Trophoblast cell (in vitro differentiated cells and primary cell): ENCODE data around the gene LRP1.

Source experiments
- DNase-seq, 2 donors: peaks; one replicate each; pipeline ENCODE4 v3.0.0-alpha.2; 2016
- H2AFZ ChIP-seq: 2 replicates; pipeline ENCODE4 v1.6.1; 2013; ENCODE audit warnings: low read length, moderate library complexity, mild to moderate bottlenecking; ENCODE audit not compliant: insufficient read depth, poor library complexity
- H2AK5ac ChIP-seq: 2 replicates; pipeline ENCODE4 v1.6.1; 2013; ENCODE audit warnings: mild to moderate bottlenecking, low read length
- H2BK120ac ChIP-seq: 2 replicates; pipeline ENCODE4 v1.6.1; 2013; ENCODE audit warnings: low read length, mild to moderate bottlenecking, moderate library complexity; ENCODE audit not compliant: insufficient read depth, poor library complexity
- H2BK12ac ChIP-seq: 2 replicates; pipeline ENCODE4 v1.6.1; 2013; ENCODE audit warnings: mild to moderate bottlenecking, low read length, moderate library complexity
- H2BK5ac ChIP-seq: 2 replicates; pipeline ENCODE4 v1.6.1; 2013; ENCODE audit warnings: low read length, low read depth, moderate library complexity, mild to moderate bottlenecking; ENCODE audit not compliant: poor library complexity
- H3K14ac ChIP-seq: 2 replicates; pipeline ENCODE4 v1.6.1; 2013; ENCODE audit warnings: mild to moderate bottlenecking, low read length
- H3K18ac ChIP-seq: 2 replicates; pipeline ENCODE4 v1.6.1; 2013; ENCODE audit warnings: mild to moderate bottlenecking, low read length
- H3K23ac ChIP-seq: 2 replicates; pipeline ENCODE4 v1.6.1; 2013; ENCODE audit warnings: low read length
- H3K27ac ChIP-seq: 2 replicates; pipeline ENCODE4 v1.5.1; 2013; ENCODE audit warnings: low read depth, mild to moderate bottlenecking, inconsistent platforms, low read length, moderate library complexity
- H3K27me3 ChIP-seq: 2 replicates; pipeline ENCODE4 v1.6.1; 2013; ENCODE audit warnings: inconsistent platforms, mild to moderate bottlenecking, low read length, moderate library complexity; ENCODE audit not compliant: insufficient read depth
- H3K36me3 ChIP-seq, 2 experiments: 1 replicate in 1 of 2; 2 replicates in 1 of 2; pipeline ENCODE4 v1.6.1; 2013; ENCODE audit warnings: low read length in 2 of 2, mild to moderate bottlenecking in 2 of 2, moderate library complexity in 1 of 2; ENCODE audit not compliant: insufficient read depth in 2 of 2, control insufficient read depth in 1 of 2
- H3K4ac ChIP-seq: 2 replicates; pipeline ENCODE4 v1.6.1; 2013; ENCODE audit warnings: low read depth, mild to moderate bottlenecking, low read length, moderate library complexity
- H3K4me1 ChIP-seq, 2 experiments: 1 replicate in 1 of 2; 2 replicates in 1 of 2; pipeline ENCODE4 v1.6.1; 2013; ENCODE audit warnings: low read length in 2 of 2, mild to moderate bottlenecking in 2 of 2, moderate library complexity in 1 of 2; ENCODE audit not compliant: insufficient read depth in 2 of 2, control insufficient read depth in 1 of 2
- H3K4me2 ChIP-seq: 2 replicates; pipeline ENCODE4 v1.6.1; 2013; ENCODE audit warnings: inconsistent platforms, mild to moderate bottlenecking, low read length, moderate library complexity
- H3K4me3 ChIP-seq: 2 replicates; pipeline ENCODE4 v1.5.1; 2013; ENCODE audit warnings: mild to moderate bottlenecking, low read depth, low read length, inconsistent platforms
- H3K79me1 ChIP-seq: one replicate; pipeline ENCODE4 v1.6.1; 2013; ENCODE audit warnings: low read length
- H3K79me2 ChIP-seq: 2 replicates; pipeline ENCODE4 v1.6.1; 2013; ENCODE audit warnings: low read length, mild to moderate bottlenecking; ENCODE audit not compliant: control insufficient read depth, insufficient read depth, poor library complexity
- H3K9ac ChIP-seq: 2 replicates; pipeline ENCODE4 v1.6.1; 2013; ENCODE audit warnings: mild to moderate bottlenecking, low read length
- H3K9me3 ChIP-seq: 2 replicates; pipeline ENCODE4 v1.6.1; 2013; ENCODE audit warnings: low read depth, mild to moderate bottlenecking, control low read depth, inconsistent platforms, low read length; ENCODE audit not compliant: insufficient read depth
- H4K12ac ChIP-seq: 2 replicates; pipeline ENCODE4 v1.6.1; 2013; ENCODE audit warnings: low read depth, mild to moderate bottlenecking, low read length, moderate library complexity
- H4K8ac ChIP-seq: 2 replicates; pipeline ENCODE4 v1.6.1; 2013; ENCODE audit warnings: low read depth, mild to moderate bottlenecking, low read length, moderate library complexity
- H4K91ac ChIP-seq: one replicate; pipeline ENCODE4 v1.6.1; 2013; ENCODE audit warnings: low read depth, mild to moderate bottlenecking, low read length, moderate library complexity
- WGBS: extraction: QIAGEN DNeasy Blood & Tissue Kit; methylation state at CpG from one replicate; pipeline ENCODE4 v1.1.7; 2013; ENCODE audit warnings: missing lambda C conversion rate; ENCODE audit not compliant: insufficient read length, insufficient coverage; ENCODE audit errors: extremely low coverage; 5-methylcytosine and 5-hydroxymethylcytosine counted together

LRP1 gene

GRCh38 chr12:57201219-57201618 lies 72.9 kb downstream of the LRP1 start:
- Histone ChIP-seq H3K9ac (no peak overlapping the region), H4K8ac (no peak overlapping the region), H3K4me1 (no peaks in the 10 kb centered on the region), H3K9me3 (peaks cover 5% of the 10 kb centered on the region), H3K79me1 (no peaks in the 10 kb centered on the region), H3K27me3 (no peaks in the 10 kb centered on the region), H3K4me3 (no peak overlapping the region), H4K91ac (no peak overlapping the region), H3K18ac (no peak overlapping the region), H2BK12ac (no peak overlapping the region), H3K27ac (no peak overlapping the region), H3K23ac (no peak overlapping the region), H2BK120ac (no peak overlapping the region), H3K4me2 (no peak overlapping the region), H2AK5ac (no peak overlapping the region), H3K79me2 (no peaks in the 10 kb centered on the region), H4K12ac (no peak overlapping the region), H3K14ac (no peak overlapping the region), H2AFZ (no peak overlapping the region), H2BK5ac (no peak overlapping the region), H3K4ac (no peak overlapping the region), H3K36me3 (peaks cover 98 to 99% of the 10 kb centered on the region in 2 experiments)
- WGBS = no CpG with 5 or more reads among the region's 8 CpGs
- no peak for DNase-seq

DNA sequence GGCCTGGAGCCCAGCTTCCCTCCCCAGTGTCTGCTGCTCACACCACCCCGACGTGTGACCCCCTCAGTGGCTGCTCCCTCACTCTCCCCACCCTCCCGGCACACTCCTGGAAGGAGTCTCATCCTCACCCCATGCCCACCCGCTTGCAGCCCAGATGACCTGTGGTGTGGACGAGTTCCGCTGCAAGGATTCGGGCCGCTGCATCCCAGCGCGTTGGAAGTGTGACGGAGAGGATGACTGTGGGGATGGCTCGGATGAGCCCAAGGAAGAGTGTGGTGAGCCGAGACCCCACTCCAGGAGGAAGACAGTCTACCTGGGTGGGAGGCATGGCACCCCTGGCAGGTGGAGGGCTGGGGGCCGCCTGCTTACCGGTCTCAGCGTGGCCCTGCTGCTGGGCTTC lies 73.3 kb downstream of the LRP1 start:
- H3K4me2 ChIP-seq = no peak overlapping the region

DNA sequence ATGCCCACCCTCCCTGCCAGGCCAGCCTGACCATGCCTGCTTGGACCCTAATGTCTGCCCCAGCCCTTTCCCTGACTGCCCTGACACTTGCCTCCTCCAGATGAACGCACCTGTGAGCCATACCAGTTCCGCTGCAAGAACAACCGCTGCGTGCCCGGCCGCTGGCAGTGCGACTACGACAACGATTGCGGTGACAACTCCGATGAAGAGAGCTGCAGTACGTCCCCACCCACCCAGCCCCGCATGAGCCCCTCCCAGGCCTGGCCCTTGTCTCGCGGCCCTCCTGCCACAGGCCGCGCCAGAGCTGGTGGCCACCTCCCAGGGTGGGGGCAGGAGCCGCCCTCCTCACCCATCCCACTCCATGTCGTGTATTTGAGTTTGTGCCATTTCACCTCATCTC lies 74.0 kb downstream of the LRP1 start:
- Histone ChIP-seq H3K18ac (no peak overlapping the region), H3K4me3 (no peak overlapping the region), H3K4me2 (no peak overlapping the region), H2BK12ac (no peak overlapping the region), H4K12ac (no peak overlapping the region), H4K91ac (no peak overlapping the region), H3K27me3 (no peaks in the 10 kb centered on the region), H3K4me1 (no peaks in the 10 kb centered on the region), H3K36me3 (peaks cover 94% of the 10 kb centered on the region in 2 experiments), H4K8ac (no peak overlapping the region), H3K79me2 (no peaks in the 10 kb centered on the region), H2AK5ac (no peak overlapping the region), H3K27ac (no peak overlapping the region), H2BK5ac (no peak overlapping the region), H2AFZ (no peak overlapping the region), H3K9ac (no peak overlapping the region), H3K79me1 (no peaks in the 10 kb centered on the region), H3K4ac (no peak overlapping the region), H3K23ac (no peak overlapping the region), H2BK120ac (no peak overlapping the region), H3K9me3 (peaks cover 4% of the 10 kb centered on the region), H3K14ac (no peak overlapping the region)
- DNase-seq = no peak
- WGBS = no CpG with 5 or more reads among the region's 19 CpGs

More for the DNA sequence above, 73.3 kb downstream of the LRP1 start:
- Histone ChIP-seq H3K4me3 (no peak overlapping the region), H2AFZ (no peak overlapping the region), H3K79me1 (no peaks in the 10 kb centered on the region), H3K9me3 (peaks cover 8% of the 10 kb centered on the region), H3K23ac (no peak overlapping the region), H3K79me2 (no peaks in the 10 kb centered on the region), H4K12ac (no peak overlapping the region), H2AK5ac (no peak overlapping the region), H3K4ac (no peak overlapping the region), H2BK12ac (no peak overlapping the region), H3K27me3 (no peaks in the 10 kb centered on the region), H3K18ac (no peak overlapping the region), H3K14ac (no peak overlapping the region), H3K9ac (no peak overlapping the region), H3K27ac (no peak overlapping the region), H2BK5ac (no peak overlapping the region), H4K91ac (no peak overlapping the region), H3K36me3 (peaks cover 98 to 99% of the 10 kb centered on the region in 2 experiments), H2BK120ac (no peak overlapping the region), H4K8ac (no peak overlapping the region), H3K4me1 (no peaks in the 10 kb centered on the region)
- WGBS = no CpG with 5 or more reads among the region's 16 CpGs
- DNase-seq = no peak

- H3K79me1 ChIP-seq = no peaks in the 10 kb centered on the region
- H3K9ac ChIP-seq = no peak overlapping the region
- peaks cover 4% of the 10 kb centered on the region for H3K9me3 ChIP-seq
- no peaks in the 10 kb centered on the region for H3K4me1 ChIP-seq
- H2BK5ac ChIP-seq = no peak overlapping the region
- no peaks in the 10 kb centered on the region for H3K79me2 ChIP-seq
- no peak overlapping the region for H3K4me2 ChIP-seq
- no peaks in the 10 kb centered on the region for H3K27me3 ChIP-seq
- peaks cover 94% of the 10 kb centered on the region in 2 experiments for H3K36me3 ChIP-seq
- DNase-seq = no peak
- H3K4ac ChIP-seq = no peak overlapping the region
- H4K8ac ChIP-seq = no peak overlapping the region
- H3K18ac ChIP-seq = no peak overlapping the region
- no peak overlapping the region for H2AFZ ChIP-seq
- peak overlapping the region; percentile 47 for H3K4me3 ChIP-seq
- no peak overlapping the region for H3K27ac ChIP-seq
- no peak overlapping the region for H2BK120ac ChIP-seq
- H3K14ac ChIP-seq = no peak overlapping the region
- H2AK5ac ChIP-seq = no peak overlapping the region
- H4K91ac ChIP-seq = no peak overlapping the region
- H2BK12ac ChIP-seq = no peak overlapping the region
- WGBS = no CpG with 5 or more reads among the region's 28 CpGs
- no peak overlapping the region for H3K23ac ChIP-seq
- no peak overlapping the region for H4K12ac ChIP-seq
These were observed 74.9 kb downstream of the LRP1 start for GRCh38 chr12:57203201-57203600.
